ENCODE results near the gene IL24. TPM values are rescaled to one million over a fixed set of nuclear protein-coding genes. Genes with fewer than 3 reads are reported as not detected.

IL24 gene
- total and polyA plus RNA-seq, 10 of the 15 experiments (the other 5 are each of a cell fraction or from before 2014, with no cell fraction given): 0.05 to 19.8 (median 0.35) TPM; not detected in 1

- no peak for DNase-seq (ENCODE audit: low read depth, low spot score)
- peaks cover 14% of the 10 kb centered on the region for H3K4me1 ChIP-seq (ENCODE audit: control insufficient read depth, insufficient read depth, low read length)
- BruUV-seq (replicated peaks): no TSS peak
- no peak for ATAC-seq
- ChIA-PET CTCF (interaction anchor here (1.1 to 5.9 kb wide), 9 partner anchors 9 to 182 kb away, joined by 3 to 59 read pairs (median 6); no protein-coding TSS in a partner anchor), RAD21 (ENCODE audit: unreplicated experiment) (interaction anchor here (1.5 kb wide), 1 partner anchor 173 kb away, joined by 4 read pairs; no protein-coding TSS in a partner anchor), POLR2A (no interaction called here), SMC1A (ENCODE audit: uncharacterized antibody, unreplicated experiment) (interaction anchor here (0.8 to 2.8 kb wide), 9 partner anchors 26 to 272 kb away, joined by 3 to 11 read pairs (median 4); partner anchors contain the start of gene DYRK3)
- peaks cover 8% of the 10 kb centered on the region for H3K79me2 ChIP-seq (ENCODE audit: control insufficient read depth, insufficient read depth, low read length)
- intact Hi-C loops (cut with micrococcal nuclease; ENCODE audit: unreplicated experiment): no loop called here
- TF ChIP-seq CTCF (IDR thresholded peaks at IDR 0.05 in 2 of 3, conservative IDR thresholded peaks at IDR 0.05 in 1 of 3; ENCODE audit: control insufficient read depth in 2 of 3, extremely low read depth in 1 of 3, insufficient read depth in 1 of 3, low read depth in 3 of 3, low read length in 3 of 3) (peak in 2 of 3 experiments; percentile 11 to 17; a peak in 1 of 6 replicates), ETV6 (conservative IDR thresholded peaks at IDR 0.05 in 1 of 2, IDR thresholded peaks at IDR 0.05 in 1 of 2; ENCODE audit: borderline replicate concordance in 1 of 2, low read depth in 1 of 2) (no peak), YY1 (IDR thresholded peaks at IDR 0.05; ENCODE audit: low read depth, low read length) (0 out of 2 replicates have a peak, but pooled peaks have one; percentile 9)
- no peak overlapping the region for H2AFZ ChIP-seq (ENCODE audit: control insufficient read depth, low read depth, low read length)
- no peaks in the 10 kb centered on the region for H3K9me3 ChIP-seq (replicated peaks; ENCODE audit: control insufficient read depth, insufficient read depth, low read length)
- H3K4me2 ChIP-seq (ENCODE audit: control insufficient read depth, insufficient read depth): no peak overlapping the region
- no peak overlapping the region for H3K9ac ChIP-seq (ENCODE audit: control insufficient read depth, insufficient read depth, low read length)
- in situ Hi-C loops (cut with MboI): no loop called here
- H3K27me3 ChIP-seq (replicated peaks in 1 of 2; ENCODE audit: control insufficient read depth in 2 of 2, insufficient read depth in 2 of 2, low read length in 1 of 2): no peaks in the 10 kb centered on the region
- H3K27ac ChIP-seq (ENCODE audit: control insufficient read depth, insufficient read depth): no peak overlapping the region
- 98% methylated on average over 23 of the region's 23 CpGs for WGBS (ENCODE audit: insufficient coverage, insufficient replicate concordance, low lambda C conversion rate, missing lambda C conversion rate)
- peaks cover 29 to 43% of the 10 kb centered on the region in 2 experiments for H3K36me3 ChIP-seq (ENCODE audit: control insufficient read depth in 2 of 2, insufficient read depth in 2 of 2, low read length in 1 of 2)
- no peaks in the 10 kb centered on the region; the same call in 1 of the 2 replicates for H4K20me1 ChIP-seq (ENCODE audit: control insufficient read depth, insufficient read depth)
- FAIRE-seq: no peak
- no peak overlapping the region for H3K4me3 ChIP-seq
Measured at GRCh38 chr1:206907304-206907991, 10.2 kb downstream of the IL24 start.
